ENCODE data around the gene TBC1D9B. TPM values are rescaled to one million over a fixed set of nuclear protein-coding genes. Genes with fewer than 3 reads are reported as not detected.

The TBC1D9B gene
- total and polyA plus RNA-seq, 2 of the 13 experiments (the other 11 are each of a cell fraction or from before 2014, with no cell fraction given) = 35.0 to 50.0 TPM

DNA sequence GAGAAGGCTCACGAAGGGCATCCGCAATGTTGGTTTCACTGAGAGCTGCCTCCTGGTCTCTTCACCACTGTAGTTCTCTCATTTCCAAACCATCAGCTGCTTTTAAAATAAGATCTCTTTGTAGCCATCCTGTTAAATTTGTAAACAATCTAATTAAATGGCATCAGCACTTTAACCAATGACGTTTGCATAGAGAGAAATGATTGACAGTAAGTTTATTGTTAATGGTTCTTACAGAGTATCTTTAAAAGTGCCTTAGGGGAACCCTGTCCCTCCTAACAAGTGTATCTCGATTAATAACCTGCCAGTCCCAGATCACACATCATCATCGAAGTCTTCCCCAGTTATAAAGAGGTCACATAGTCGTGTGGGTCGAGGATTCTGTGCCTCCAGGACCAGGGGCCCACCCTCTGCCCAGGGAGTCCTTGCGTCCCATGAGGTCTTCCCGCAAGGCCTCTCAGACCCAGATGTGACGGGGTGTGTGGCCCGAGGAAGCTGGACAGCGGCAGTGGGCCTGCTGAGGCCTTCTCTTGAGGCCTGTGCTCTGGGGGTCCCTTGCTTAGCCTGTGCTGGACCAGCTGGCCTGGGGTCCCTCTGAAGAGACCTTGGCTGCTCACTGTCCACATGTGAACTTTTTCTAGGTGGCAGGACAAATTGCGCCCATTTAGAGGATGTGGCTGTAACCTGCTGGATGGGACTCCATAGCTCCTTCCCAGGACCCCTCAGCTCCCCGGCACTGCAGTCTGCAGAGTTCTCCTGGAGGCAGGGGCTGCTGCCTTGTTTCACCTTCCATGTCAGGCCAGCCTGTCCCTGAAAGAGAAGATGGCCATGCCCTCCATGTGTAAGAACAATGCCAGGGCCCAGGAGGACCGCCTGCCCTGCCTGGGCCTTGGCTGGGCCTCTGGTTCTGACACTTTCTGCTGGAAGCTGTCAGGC, 70.4 kb downstream of the TBC1D9B start (continued):
- peak; percentile 70 for TF ChIP-seq POLR2G (IDR thresholded peaks at IDR 0.05; ENCODE audit: low read depth, low read length)
- no peak for TF ChIP-seq ATRX (CRISPR knock-in tag; IDR thresholded peaks at IDR 0.05; ENCODE audit: borderline replicate concordance)
- TF ChIP-seq SIX1 (CRISPR knock-in tag; IDR thresholded peaks at IDR 0.05; ENCODE audit: borderline replicate concordance) = no peak
- TF ChIP-seq, protein P1, sequence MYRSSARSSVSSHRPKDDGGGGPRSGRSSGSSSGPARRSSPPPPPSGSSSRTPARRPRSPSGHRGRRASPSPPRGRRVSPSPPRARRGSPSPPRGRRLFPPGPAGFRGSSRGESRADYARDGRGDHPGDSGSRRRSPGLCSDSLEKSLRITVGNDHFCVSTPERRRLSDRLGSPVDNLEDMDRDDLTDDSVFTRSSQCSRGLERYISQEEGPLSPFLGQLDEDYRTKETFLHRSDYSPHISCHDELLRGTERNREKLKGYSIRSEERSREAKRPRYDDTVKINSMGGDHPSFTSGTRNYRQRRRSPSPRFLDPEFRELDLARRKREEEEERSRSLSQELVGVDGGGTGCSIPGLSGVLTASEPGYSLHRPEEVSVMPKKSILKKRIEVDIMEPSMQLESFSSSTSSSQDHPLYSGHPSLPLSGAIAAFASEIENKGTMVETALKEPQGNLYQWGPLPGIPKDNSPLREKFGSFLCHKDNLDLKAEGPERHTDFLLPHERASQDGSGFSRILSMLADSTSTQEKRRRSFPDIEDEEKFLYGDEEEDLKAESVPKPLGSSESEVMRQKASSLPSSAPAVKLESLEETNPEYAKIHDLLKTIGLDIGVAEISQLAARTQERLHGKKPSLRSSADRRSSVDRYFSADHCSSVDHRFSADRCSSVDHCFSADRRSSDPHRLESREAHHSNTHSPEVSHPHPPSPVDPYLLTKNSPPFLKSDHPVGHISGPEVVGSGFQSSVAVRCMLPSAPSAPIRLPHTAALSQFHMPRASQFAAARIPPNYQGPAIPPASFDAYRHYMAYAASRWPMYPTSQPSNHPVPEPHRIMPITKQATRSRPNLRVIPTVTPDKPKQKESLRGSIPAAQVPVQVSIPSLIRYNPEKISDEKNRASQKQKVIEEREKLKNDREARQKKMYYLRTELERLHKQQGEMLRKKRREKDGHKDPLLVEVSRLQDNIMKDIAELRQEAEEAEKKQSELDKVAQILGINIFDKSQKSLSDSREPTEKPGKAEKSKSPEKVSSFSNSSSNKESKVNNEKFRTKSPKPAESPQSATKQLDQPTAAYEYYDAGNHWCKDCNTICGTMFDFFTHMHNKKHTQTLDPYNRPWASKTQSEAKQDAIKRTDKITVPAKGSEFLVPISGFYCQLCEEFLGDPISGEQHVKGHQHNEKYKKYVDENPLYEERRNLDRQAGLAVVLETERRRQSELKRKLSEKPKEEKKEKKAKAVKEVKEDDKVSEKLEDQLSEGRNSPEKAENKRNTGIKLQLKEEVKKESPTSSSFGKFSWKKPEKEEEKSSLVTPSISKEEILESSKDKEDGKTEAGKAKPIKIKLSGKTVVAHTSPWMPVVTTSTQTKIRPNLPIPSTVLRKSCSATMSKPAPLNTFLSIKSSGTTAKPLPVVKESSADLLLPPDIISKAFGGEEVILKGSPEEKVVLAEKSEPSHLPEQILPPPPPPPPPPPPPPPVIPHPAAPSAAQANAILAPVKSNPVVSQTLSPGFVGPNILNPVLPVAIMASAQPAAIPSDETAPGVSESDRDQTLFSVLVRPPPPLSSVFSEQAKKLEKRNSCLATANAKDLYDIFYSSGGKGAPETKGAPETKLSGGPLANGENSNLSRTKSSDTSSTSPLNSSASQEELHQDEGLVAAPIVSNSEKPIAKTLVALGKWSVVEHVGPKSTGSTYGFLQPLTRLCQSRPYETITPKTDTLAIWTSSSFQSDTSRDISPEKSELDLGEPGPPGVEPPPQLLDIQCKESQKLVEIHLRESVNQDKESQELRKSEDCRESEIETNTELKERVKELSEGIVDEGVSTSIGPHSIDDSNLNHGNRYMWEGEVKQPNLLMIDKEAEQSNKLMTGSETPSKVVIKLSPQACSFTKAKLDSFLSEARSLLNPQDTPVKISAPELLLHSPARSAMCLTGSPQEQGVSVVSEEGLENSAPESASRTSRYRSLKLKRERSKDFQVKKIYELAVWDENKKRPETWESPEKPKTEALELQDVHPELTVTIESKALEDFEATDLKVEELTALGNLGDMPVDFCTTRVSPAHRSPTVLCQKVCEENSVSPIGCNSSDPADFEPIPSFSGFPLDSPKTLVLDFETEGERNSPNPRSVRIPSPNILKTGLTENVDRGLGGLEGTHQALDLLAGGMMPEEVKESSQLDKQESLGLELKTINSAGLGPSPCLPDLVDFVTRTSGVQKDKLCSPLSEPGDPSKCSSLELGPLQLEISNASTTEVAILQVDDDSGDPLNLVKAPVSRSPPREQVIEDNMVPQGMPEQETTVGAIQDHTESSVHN (CRISPR knock-in tag; IDR thresholded peaks at IDR 0.05) = no peak
- TF ChIP-seq ZNF292 (CRISPR knock-in tag; IDR thresholded peaks at IDR 0.05; ENCODE audit: borderline replicate concordance, low read depth) = no peak
- TF ChIP-seq AGO2 (optimal IDR thresholded peaks at IDR 0.05; ENCODE audit: low read depth, low read length) = peak; percentile 90
- TF ChIP-seq ZSCAN21 (CRISPR knock-in tag; IDR thresholded peaks at IDR 0.05; ENCODE audit: borderline replicate concordance) = no peak
- no peak for TF ChIP-seq ZNF383 (CRISPR knock-in tag; IDR thresholded peaks at IDR 0.05; ENCODE audit: borderline replicate concordance)
- TF ChIP-seq AGO1 (IDR thresholded peaks at IDR 0.05; ENCODE audit: low read depth, low read length, poor library complexity, severe bottlenecking) = peak; percentile 20
- no peak for TF ChIP-seq ZNF446 (CRISPR knock-in tag; IDR thresholded peaks at IDR 0.05)
- TF ChIP-seq HES4 (CRISPR knock-in tag; IDR thresholded peaks at IDR 0.05; ENCODE audit: borderline replicate concordance) = 0 out of 2 replicates have a peak, but pooled peaks have one; percentile 18
- TF ChIP-seq ZNF562 (CRISPR knock-in tag; IDR thresholded peaks at IDR 0.05; ENCODE audit: borderline replicate concordance) = no peak
- TF ChIP-seq FOXP4 (CRISPR knock-in tag; IDR thresholded peaks at IDR 0.05) = no peak
- no peak for TF ChIP-seq MAFG (CRISPR knock-in tag; IDR thresholded peaks at IDR 0.05)
- 0 out of 2 replicates have a peak, but pooled peaks have one; percentile 19 for TF ChIP-seq RAD21 (CRISPR knock-in tag; IDR thresholded peaks at IDR 0.05)
- TF ChIP-seq ARNTL (CRISPR knock-in tag; IDR thresholded peaks at IDR 0.05) = no peak
- TF ChIP-seq, protein P2, sequence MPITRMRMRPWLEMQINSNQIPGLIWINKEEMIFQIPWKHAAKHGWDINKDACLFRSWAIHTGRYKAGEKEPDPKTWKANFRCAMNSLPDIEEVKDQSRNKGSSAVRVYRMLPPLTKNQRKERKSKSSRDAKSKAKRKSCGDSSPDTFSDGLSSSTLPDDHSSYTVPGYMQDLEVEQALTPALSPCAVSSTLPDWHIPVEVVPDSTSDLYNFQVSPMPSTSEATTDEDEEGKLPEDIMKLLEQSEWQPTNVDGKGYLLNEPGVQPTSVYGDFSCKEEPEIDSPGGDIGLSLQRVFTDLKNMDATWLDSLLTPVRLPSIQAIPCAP (CRISPR knock-in tag; IDR thresholded peaks at IDR 0.05; ENCODE audit: low read depth) = 0 out of 2 replicates have a peak, but pooled peaks have one; percentile 47

Measured in HepG2 (cell line).